Amniotic epithelial cell (primary cell): Measurements from ENCODE around the gene ZFYVE28.
A peak's percentile ranks its signal among the peaks of the same experiment; 100 is the strongest.

ENCODE experiments used
- DNase-seq: peaks from one replicate; pipeline ENCODE4 v3.0.0-alpha.2; 2010; ENCODE audit warnings: low read depth

The ZFYVE28 gene

DNA sequence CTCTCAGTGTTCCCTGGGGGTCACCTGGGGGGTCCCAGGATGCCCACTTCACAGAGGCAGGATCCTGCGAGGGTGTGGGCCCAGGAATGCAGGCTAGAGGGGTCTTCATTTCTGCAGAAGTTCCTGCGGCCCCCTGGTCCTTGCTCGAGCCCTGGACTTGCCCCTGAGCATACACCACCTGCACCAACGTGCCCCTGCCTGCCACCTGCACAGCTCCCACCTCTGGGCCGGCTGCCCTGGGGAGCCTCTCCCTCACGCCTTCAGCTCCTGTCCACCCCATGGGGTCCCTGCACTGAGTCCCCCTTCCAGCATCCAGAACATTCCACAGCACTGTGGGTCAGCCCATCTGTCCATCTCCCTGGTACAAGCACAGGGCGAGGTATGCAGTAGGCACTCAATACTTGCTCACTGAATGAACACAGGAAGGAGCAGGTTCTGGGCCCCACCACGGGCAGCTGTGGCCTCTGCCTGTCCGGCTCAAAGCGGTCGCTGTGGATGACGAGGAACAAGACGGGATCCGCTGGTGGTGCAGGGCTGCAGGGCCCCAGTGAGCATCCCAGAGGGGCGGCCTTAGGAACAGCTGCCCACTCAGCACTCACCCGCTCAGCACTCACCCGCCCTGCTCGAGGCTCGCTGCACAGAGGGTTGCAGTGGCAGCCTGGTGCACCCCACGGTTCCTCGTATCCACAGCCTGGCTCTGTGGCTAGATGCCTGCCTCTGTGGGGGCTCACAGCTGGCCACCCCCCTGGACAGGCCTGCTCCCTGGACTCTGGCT, 86.1 kb downstream of the ZFYVE28 start:
- DNase-seq: no peak

DNA sequence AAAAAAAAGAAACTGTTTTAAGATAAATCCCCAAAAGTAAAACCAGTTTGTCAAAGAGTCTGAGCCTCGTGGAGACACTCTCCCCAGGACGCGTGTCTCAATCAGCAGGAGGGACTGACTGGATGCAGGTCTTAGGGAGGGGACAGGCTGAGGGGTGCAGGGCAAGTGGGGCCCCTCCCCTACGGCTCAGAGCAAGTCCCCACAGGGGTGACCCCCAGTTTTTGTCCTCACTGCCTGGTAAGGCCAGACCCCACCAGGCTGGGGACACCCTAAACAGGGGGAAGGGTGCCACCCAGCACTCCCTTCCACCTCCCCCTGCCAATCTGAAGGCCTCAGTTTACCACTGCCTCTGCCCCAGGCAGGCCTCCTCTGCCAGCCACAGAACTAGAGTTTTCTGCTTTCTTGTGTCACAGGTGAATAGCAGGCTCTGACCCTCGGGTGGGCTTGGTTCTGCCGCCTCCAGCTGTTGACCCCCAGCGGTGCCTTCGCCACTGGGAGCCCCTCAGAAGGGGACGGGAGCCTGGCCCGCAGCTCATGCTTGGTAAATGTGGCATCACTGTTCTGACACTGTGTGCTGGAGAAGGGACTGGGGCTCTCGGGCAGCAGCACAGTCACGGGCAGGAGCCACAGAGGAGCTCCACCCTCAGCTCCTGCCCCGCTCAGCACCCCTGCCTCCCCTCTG, 86.8 kb downstream of the ZFYVE28 start:
- no peak for DNase-seq

DNA sequence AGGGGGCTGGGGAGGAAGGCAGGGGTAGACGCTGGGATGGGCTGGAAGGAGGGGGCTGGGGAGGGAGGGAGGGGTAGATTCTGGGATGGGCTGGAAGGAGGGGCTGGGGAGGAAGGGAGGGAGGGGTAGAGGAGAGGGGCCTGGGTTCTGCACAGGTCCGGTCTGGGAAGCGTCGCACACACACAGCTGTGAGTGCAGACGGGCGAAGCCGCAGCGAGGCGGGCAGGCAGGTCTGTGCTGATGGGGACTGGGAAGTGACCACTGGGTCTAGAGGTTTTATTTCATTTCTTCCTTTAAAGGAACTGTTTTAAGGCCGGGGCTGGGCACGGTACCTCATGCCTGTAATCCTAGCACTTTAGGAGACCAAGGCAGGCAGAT, 87.4 kb downstream of the ZFYVE28 start:
- no peak for DNase-seq

DNA sequence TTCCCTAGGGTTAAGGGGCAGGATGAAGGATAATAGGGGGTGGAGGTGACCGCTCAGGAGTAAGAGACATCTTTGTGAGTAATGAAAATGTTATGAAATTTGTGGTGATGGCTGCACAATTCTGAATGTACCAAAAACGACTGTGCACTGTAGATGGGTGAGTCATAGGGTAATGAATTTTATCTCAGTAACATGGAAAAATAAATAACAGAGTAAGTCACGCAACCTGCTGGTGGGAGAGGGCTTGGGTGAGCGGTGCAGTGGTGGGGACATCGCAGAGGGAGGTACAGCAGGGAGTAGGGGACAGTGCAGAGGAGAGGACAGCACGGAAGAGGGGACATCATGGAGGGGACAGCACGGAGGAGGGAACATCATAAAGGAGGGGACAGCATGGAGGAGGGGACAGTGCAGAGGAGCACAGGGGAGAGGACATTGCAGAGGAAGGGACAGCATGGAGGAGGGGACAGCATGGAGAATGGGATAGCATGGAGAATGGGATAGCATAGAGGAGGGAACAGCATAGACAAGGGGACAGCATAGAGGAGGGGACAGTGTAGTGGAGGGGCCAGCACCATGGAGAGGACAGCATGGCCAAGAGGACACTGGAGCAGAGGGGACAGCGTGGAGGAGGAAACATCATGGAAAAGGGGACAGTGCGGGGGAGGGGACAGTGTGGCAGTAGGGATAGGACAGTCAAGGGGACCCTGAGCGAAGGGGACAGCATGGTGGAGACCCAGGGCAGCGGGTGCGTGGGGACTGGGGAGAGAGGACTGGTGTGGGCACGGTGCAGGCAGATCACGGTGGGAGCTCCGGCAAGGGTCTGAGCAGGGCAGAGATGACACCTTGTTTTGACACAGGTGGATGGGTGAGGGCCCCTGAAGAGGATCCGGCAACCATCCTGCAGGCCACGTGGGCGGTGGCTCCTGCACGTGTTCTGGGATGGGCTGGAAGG, 88.1 kb downstream of the ZFYVE28 start:
- peak; percentile 95 for DNase-seq

DNA sequence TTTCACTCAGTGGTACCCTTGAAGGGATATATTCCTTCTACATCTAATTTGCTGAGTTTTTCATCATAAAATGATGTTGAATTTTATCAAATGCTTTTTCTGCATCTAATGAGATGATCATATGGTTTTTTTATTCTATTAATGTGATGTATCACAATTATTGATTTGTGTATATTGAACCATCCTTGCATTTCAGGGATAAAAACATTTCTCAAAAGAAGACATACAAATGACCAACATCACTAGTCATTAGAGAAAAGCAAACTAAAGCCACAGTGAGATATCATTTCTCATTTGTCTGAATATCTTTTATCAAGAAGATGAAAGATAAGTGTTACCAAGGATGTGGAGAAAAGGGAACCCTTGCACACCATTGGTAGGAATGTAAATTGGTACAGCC, 90.9 kb downstream of the ZFYVE28 start:
- no peak for DNase-seq

DNA sequence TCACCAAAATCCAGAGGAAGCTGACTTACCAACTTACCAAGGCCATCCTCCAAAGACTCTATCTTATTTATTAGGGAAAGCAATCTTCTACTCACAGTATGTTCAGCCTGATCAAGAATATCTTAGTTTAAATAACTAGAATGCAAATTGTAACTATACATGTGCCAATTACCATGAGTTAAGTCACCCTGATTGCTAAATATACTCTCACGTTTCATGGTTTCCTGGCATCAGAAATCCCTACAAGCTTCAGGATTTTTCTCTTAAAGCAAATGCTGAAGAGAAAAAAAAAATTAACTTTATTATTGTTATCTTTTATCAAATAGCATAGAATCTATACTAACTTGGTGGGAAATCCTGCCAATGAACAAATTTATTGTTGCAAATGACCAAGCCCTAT, 93.6 kb downstream of the ZFYVE28 start:
- no peak for DNase-seq

DNA sequence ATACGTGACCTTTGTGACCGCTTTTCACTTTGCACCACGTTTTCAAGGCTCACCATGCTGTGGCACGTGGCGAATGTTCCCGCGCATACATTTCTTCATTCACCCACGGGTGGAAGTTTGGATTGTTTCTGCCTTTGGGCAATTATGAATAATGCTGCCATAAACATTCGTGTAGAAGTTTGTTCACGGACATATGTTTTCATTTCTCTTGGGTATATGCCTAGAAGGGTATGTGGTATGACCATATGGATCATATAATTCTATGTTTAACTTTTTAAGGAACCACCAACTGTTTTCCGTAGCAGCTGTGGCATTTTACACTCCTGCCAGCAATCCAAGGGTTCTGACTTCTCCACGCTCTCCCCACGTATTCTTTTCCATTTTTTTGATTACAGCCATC, 95.6 kb downstream of the ZFYVE28 start:
- DNase-seq: no peak

DNA sequence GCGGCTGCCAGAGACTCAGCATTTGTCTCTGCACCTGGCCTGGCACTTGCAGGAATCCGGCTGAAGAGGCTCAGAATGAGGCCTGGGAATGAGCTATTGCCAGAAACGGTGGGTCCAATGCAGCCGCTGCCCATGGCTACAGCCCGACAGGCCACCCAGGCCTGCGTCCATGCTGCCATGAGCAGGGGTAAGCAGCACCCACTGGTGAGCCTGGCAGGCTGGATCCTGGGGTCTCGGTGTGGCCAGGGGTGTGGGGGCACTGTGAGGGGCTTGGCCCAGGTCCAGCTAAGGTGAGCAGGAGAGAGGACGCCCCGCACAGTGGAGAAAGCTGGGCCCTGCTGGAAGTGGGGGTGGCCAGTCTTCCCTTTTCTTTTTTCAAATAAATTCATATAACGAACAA, 96.2 kb downstream of the ZFYVE28 start:
- DNase-seq: no peak

DNA sequence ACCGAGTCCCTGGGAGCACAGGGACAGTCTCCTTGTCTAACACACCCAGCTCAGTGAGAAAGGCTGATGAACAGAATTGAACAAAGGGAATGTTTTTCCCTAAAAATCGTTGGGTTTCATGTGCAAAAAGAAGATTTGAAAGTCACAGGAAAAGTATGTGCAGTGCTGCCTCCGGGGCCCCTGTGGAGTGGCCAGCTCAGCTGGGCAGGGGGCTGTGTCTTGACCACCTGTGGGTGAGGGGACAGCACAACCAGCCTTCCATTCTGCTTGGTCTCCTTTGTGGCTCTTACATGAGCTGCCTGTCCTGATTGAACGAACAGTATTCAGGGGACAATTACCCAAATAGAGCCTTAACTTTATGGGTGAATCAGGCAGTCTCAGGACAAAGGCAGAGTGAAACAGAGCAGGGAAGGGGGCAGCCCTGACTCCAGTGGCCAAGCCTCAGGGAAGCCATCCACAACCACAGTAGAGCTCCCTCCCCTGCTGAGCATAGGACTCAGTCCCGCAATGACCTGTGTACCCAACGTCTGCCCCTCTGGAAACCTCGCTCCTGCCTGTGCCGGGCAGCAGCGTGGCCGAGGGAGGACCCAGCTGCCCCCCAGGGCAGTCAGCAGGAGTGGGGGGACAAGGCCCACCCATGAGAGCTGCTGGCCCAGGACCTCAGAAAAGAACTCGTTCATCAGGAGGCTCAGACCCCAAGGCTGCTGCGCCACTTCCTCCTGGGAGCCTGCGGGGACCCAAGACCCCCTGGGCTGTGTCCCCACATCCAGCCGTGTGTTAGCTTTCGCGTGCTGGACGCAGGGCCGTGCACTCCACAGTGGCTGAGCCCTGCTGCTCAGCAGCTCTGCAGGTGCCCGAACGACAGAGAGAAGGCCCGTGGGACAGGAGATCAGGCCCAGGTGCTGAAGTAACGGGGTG, 96.9 kb downstream of the ZFYVE28 start:
- no peak for DNase-seq

DNA sequence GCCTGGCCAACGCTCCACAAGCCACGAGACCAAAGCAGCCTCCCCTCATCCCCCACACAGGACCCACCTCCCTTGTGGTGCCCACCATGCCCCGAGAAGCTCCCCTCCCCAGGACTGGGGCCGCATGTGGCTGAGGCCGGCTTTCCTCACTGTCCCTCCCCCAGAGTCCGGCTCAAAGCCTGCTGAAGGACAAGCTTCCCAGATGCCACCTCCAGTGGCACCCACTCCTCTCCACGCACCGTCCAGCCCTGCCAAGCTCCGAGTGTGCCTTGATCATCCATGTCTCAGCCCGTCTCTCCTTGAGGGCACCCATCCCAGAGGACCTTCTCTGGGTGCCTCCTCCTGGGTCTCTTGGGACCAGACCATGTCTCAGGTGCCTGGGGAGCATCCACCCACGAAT, 97.7 kb downstream of the ZFYVE28 start:
- DNase-seq: no peak

DNA sequence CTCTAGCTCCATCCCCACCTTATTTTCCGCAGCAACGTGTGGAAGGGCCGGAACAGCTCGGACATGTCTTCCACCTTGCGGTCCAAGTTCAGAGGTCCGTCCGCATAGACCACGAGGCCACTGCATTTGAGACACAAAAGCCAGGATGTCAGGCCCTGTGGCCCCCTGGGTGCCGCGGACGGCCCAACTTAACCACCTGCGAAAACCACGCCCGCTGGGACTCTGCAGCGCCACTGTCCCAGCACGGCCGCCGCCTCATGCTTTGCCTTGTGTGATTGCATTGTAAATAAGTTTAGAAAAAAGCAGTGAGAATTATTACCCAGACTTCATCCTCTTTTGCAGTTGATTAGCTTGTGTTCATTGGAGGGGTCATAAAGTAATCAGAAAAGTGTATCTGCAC, 98.3 kb downstream of the ZFYVE28 start:
- no peak for DNase-seq

DNA sequence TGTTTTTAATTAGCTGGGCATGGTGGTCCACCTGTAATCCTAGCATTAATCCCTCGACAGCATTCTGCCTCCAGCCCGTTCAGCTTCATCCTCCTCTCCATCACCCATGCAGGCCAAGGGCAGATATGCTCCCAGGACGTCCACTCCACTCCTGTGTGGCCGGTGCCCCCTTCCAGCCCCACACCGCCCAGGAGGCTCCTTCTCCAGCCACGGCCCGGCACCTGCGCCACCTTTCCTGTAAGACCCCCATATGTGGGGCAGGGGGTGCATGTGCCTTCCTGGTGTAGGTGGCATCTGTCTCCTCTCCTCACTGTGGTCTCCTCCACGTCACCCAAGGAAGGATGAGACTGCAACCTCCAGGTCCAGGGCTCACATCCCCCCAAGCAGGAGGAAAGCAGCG, 99.6 kb downstream of the ZFYVE28 start:
- no peak for DNase-seq

DNA sequence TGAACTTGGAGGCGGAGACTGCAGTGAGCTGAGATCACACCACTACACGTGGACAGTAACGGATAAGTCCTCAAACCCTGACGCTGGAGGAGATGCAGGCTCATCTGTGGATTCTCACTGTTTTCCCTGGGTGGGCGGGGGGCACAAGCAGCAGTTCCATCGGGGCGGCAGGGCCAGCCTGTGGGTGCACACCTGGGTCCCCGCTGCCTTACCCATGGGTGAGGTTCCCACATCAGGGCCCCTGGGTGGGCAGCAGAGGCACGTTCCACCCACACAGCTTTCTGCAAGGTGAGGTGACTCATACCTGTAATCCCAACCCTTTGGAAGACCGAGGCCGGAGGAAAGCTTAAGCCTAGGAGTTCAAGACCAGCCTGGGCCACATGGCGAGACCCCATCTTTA, 100.0 kb downstream of the ZFYVE28 start:
- DNase-seq: no peak

DNA sequence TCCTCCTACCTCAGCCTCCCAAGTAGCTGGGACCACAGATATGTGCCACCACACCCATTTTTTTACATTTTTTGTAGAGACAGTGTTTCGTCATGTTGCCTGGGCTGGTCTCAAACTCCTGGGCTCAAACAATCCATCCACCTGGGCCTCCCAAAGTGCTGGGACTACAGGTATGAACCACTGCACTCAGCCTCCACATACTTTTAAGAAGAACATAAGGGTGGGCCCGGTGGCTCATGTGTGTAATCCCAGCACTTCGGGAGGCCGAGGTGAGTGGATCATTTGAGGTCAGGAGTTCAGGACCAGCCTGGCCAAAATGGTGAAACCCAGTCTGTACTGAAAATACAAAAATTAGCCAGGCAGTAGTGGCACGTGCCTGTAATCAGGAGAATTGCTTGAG, 105.1 kb downstream of the ZFYVE28 start:
- DNase-seq: no peak

DNA sequence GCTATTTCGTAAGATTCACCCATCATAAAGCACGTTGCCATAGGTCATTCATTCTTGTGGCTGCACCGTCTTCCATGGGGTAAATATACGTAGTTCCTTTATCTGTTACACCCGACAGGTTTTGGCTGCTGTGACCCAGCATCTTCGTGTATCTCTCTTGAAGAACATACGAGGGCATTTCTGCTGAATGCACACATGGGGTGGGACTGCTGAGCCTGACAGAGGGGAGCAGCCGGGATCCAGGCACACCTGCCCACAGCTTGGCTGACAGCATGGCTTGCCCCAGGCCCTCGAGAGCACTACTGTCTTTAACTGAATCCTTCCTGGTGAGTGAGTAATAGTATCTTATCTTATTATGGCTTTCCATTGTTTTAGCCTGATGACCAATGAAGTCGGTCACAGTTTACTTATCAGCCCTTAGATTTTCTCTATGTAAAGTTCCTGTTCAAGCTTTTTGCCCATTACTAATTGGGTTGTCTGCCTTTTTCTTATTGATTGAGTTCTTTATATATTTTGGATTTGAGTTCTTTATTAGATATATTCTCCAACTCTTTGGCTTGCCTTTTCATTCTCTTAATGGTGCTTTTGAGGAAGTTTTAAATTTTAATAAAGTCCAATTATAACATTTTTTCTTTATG, 111.6 kb downstream of the ZFYVE28 start:
- DNase-seq: no peak

DNA sequence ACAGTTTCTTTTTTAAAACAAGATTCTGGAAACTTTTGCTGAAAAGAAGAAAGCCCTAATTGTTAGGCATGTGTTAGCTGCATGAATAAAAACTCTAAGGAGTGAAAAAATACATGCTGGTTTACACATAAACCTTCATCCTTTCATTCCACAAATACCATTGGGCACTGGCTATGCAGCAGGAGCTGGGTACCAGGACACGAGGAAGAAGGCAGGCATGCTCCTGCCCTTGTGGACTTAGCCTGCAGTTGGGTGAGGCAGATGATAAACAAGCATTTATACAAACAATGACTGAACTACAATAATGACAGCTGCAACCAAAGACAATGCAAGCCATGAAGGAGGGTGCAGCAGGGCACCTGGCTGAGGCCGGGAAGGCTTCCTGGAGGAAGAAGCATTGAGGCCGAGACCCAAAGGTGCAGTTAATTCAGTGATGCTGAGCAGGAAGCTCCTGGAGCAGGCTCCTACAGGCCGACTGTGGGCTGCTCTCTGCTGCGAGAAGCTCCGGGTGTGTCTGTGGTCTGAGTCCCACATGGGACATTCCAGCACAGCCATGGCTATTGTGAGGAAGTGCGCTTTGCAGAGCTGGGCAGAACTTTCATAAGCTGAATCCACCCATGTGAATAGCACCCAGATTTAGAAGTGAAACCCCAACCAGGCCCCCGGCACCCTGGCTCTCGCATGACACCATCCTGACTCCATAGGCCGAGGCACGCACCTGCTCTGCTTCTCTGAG, 112.5 kb downstream of the ZFYVE28 start:
- DNase-seq: no peak

DNA sequence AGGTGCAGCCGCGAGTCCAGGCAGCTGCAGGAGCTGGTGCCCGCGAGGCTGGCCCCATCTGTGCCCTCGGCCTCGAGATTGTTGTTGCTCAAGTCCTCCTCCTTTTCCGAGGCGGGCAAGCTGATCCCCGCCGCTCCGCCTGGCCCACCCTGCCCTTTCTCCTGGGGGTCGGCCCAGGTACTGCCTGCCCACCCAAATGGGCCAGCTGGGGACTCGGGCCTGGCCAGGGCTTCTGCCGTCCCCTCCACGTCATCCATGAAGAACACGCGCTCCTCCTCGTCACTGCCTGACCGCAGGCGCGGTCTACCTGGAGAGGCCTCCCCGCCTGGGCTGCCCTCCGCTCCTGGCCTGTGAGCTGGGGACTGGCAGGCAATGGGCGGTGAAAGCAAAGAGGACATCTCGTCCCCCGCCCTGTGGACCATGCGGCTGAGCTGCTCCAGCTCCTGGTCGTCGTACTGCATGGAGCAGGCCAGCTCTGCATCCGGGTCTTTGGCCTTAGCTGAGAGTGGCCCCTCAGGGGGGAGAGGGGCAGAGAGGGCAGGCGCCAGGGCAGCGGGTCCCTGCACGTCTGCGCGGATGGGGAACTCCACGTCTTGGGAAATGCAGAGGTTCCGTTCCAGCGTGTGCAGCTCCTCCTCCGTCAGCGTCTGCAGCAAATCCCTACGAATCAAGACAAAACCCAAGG, 113.4 kb downstream of the ZFYVE28 start:
- no peak for DNase-seq

DNA sequence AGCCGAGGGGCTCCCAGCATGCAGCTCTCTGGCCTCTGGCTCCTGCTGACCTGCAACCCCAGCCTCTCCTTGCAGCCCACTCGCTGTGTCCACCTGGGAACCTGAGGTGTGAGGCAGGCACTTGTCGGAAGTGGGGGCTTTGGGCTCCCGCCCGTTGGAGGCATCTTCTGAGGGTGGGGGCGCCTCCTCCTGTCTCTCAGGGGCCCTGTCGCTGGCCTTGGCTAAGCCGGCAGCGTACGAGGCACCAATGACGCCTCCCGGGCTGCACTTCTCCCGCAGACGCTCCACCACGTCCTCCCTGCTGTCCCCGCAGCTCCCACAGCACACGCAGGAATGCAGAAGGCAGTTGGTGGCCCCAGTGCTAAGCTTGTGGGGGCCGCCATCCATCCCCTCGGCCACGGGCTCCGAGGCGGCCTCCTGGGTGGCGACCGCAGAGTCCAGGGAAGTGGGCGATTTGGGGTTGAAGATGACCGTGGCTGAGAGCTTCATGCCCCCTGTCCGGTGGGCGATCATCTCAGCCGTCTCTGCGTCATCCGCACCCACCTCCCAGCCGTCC, 114.0 kb downstream of the ZFYVE28 start:
- no peak for DNase-seq

DNA sequence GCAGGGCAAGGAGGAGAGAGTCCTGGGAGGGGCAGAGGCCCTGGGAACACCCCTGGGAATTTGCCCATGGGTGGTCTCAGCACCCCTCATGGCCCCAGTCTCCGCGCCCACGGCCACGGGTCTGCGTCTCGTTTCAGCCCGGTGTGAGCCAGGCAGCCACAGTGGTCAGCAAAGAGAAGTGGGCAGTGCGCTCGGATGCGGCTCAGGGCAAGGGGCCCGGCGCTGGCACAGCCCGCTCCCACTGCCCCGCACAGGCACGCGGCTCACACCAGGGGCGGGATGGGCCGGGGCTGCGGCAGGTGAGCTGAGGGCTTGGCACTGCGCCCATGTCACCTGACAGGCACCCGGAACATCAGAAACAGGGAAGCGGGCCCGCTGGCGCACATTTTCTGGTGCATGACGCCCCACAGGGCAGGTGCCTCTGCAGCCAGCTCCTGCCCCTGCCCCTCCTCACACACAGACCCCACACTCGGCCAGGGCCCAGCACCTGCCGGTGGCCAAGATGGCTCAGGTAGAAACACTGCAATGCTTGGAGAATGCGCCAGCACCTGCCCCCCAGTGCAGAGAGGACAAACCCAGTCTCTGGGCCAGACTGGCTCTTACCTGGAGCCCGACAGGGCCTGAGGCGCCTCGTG, 114.6 kb downstream of the ZFYVE28 start:
- DNase-seq: no peak
